Astrocyte (in vitro differentiated cells and primary cell): ENCODE measurements around the gene OLFML2B.

Experiments used
- CTCF ChIP-seq: IDR thresholded peaks from 2 replicates; pipeline ENCODE4 v1.5.1; 2011; ENCODE audit warnings: low read depth, mild to moderate bottlenecking, inconsistent platforms, low read length, moderate library complexity; ENCODE audit not compliant: insufficient read depth
- EZH2 ChIP-seq: IDR thresholded peaks from 2 replicates; pipeline ENCODE4 v1.6.1; 2012; ENCODE audit warnings: mild to moderate bottlenecking, low read length, inconsistent platforms; ENCODE audit not compliant: insufficient read depth

- TF ChIP-seq CTCF = no peak
- TF ChIP-seq EZH2 = no peak
Measured at GRCh38 chr1:162056579-162056978, 32.9 kb upstream of the OLFML2B start.
